Measurements from ENCODE around the gene HSD11B2. TPM values are rescaled to one million over a fixed set of nuclear protein-coding genes. Genes with fewer than 3 reads are reported as not detected.

HSD11B2 gene
- total and polyA plus RNA-seq, 10 of the 15 experiments (the other 5 are each of a cell fraction or from before 2014, with no cell fraction given) = 0.09 to 0.34 (median 0.21) TPM; not detected in 2

GRCh38 chr16:67438824-67439393, 8.0 kb downstream of the HSD11B2 start:
- Histone ChIP-seq H3K79me2 (ENCODE audit: control insufficient read depth, insufficient read depth, low read length) (no peaks in the 10 kb centered on the region), H3K4me1 (ENCODE audit: control insufficient read depth, insufficient read depth, low read length) (peaks cover 21% of the 10 kb centered on the region), H3K27me3 (replicated peaks in 1 of 2; ENCODE audit: control insufficient read depth in 2 of 2, insufficient read depth in 2 of 2, low read length in 1 of 2) (no peaks in the 10 kb centered on the region), H3K4me2 (ENCODE audit: control insufficient read depth, insufficient read depth) (no peak overlapping the region), H3K9ac (ENCODE audit: control insufficient read depth, insufficient read depth, low read length) (no peak overlapping the region), H4K20me1 (ENCODE audit: control insufficient read depth, insufficient read depth) (0 out of 2 replicates have a peak, but pooled peaks cover 4% of the 10 kb centered on the region), H3K4me3 (no peak overlapping the region), H3K36me3 (ENCODE audit: control insufficient read depth in 2 of 2, insufficient read depth in 2 of 2, low read length in 1 of 2) (peaks cover under 1 to 16% of the 10 kb centered on the region in 2 experiments), H3K9me3 (replicated peaks; ENCODE audit: control insufficient read depth, insufficient read depth, low read length) (no peaks in the 10 kb centered on the region), H3K27ac (ENCODE audit: control insufficient read depth, insufficient read depth) (no peak overlapping the region), H2AFZ (ENCODE audit: control insufficient read depth, low read depth, low read length) (no peak overlapping the region)
- SMC1A ChIA-PET (ENCODE audit: uncharacterized antibody, unreplicated experiment) = interaction anchor here (1.3 kb wide), 1 partner anchor 11 kb away, joined by 3 read pairs; no protein-coding TSS in a partner anchor
- WGBS (ENCODE audit: insufficient coverage, insufficient replicate concordance, low lambda C conversion rate, missing lambda C conversion rate) = 96% methylated on average over 19 of the region's 19 CpGs
- TF ChIP-seq GABPA (IDR thresholded peaks at IDR 0.05; ENCODE audit: low read depth) (no peak), E4F1 (IDR thresholded peaks at IDR 0.05; ENCODE audit: borderline replicate concordance, partially characterized antibody) (no peak), NFYB (IDR thresholded peaks at IDR 0.05; ENCODE audit: insufficient read depth, low read depth, low read length) (no peak), SMC3 (IDR thresholded peaks at IDR 0.05; ENCODE audit: borderline replicate concordance, low read length) (no peak), HSF1 (IDR thresholded peaks at IDR 0.05; ENCODE audit: low read depth, low read length) (no peak), SREBF2 (IDR thresholded peaks at IDR 0.05; ENCODE audit: low read length) (no peak), POLR2A (IDR thresholded peaks at IDR 0.05; ENCODE audit: low read depth, low read length) (no peak), RUNX3 (IDR thresholded peaks at IDR 0.05; ENCODE audit: low read length) (no peak), EGR1 (IDR thresholded peaks at IDR 0.05; ENCODE audit: borderline replicate concordance in 1 of 2, low read depth in 2 of 2, low read length in 2 of 2) (no peak), ESRRA (IDR thresholded peaks at IDR 0.05; ENCODE audit: low read length) (no peak), YY1 (IDR thresholded peaks at IDR 0.05; ENCODE audit: low read depth, low read length) (no peak), ZNF622 (IDR thresholded peaks at IDR 0.05) (no peak), POLR2AphosphoS5 (IDR thresholded peaks at IDR 0.05; ENCODE audit: low read length) (no peak)
- TF ChIP-seq, protein P1, sequence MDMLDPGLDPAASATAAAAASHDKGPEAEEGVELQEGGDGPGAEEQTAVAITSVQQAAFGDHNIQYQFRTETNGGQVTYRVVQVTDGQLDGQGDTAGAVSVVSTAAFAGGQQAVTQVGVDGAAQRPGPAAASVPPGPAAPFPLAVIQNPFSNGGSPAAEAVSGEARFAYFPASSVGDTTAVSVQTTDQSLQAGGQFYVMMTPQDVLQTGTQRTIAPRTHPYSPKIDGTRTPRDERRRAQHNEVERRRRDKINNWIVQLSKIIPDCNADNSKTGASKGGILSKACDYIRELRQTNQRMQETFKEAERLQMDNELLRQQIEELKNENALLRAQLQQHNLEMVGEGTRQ (IDR thresholded peaks at IDR 0.05; ENCODE audit: borderline replicate concordance, low read depth, low read length) = no peak
- CTCF ChIA-PET = interaction anchor here (2.1 kb wide), 1 partner anchor 10 kb away, joined by 6 read pairs; no protein-coding TSS in a partner anchor
- RAD21 ChIA-PET (ENCODE audit: unreplicated experiment) = no interaction called here
- intact Hi-C loops (cut with micrococcal nuclease; ENCODE audit: unreplicated experiment) = no loop called here
- no peak for ATAC-seq
- DNase-seq (ENCODE audit: low read depth, low spot score) = no peak
- in situ Hi-C loops (cut with MboI) = no loop called here
- FAIRE-seq = no peak
- no TSS peak for BruUV-seq (replicated peaks)
- POLR2A ChIA-PET = no interaction called here
